ENCODE measurements around the gene TSPAN15.
"Not testable (repeated sequence)": the region's sequence is repeated elsewhere in the genome, so short reads cannot be mapped to it uniquely, and the experiment has no call there.

TSPAN15 gene

GRCh38 chr10:69504576-69505250 lies 53.4 kb downstream of the TSPAN15 start:
- DNase-seq: no peak

- DNase-seq: no peak
Observed at GRCh38 chr10:69505636-69506318, 54.5 kb downstream of the TSPAN15 start.

- DNase-seq: no peak
Observed at GRCh38 chr10:69506487-69506833, 55.2 kb downstream of the TSPAN15 start.

GRCh38 chr10:69506834-69507713 lies 55.8 kb downstream of the TSPAN15 start:
- no peak for DNase-seq

GRCh38 chr10:69508738-69509340 lies 57.6 kb downstream of the TSPAN15 start:
- no peak for DNase-seq

GRCh38 chr10:69512901-69513300 lies 61.6 kb downstream of the TSPAN15 start:
- DNase-seq: no peak

- DNase-seq: no peak
Observed at GRCh38 chr10:69513617-69514016, 62.4 kb downstream of the TSPAN15 start.

- peak; percentile 85 for DNase-seq
Observed at GRCh38 chr10:69515699-69516259, 64.5 kb downstream of the TSPAN15 start.

- peak; percentile 39 for DNase-seq
Observed at GRCh38 chr10:69516316-69516715, 65.1 kb downstream of the TSPAN15 start.

- DNase-seq: no peak
Observed at GRCh38 chr10:69516796-69517195, 65.5 kb downstream of the TSPAN15 start.

GRCh38 chr10:69517271-69517848 lies 66.1 kb downstream of the TSPAN15 start:
- no peak for DNase-seq

GRCh38 chr10:69527961-69528360 lies 76.7 kb downstream of the TSPAN15 start:
- no peak for DNase-seq

- DNase-seq: no peak
Observed at GRCh38 chr10:69533658-69534057, 82.4 kb downstream of the TSPAN15 start.

GRCh38 chr10:69536521-69536920 lies 85.3 kb downstream of the TSPAN15 start:
- not testable (repeated sequence) for DNase-seq

GRCh38 chr10:69537449-69537848 lies 86.2 kb downstream of the TSPAN15 start:
- DNase-seq: no peak

- DNase-seq: no peak
Observed at GRCh38 chr10:69538461-69538860, 87.2 kb downstream of the TSPAN15 start.

- DNase-seq: no peak
Observed at GRCh38 chr10:69541463-69541862, 90.2 kb downstream of the TSPAN15 start.

- no peak for DNase-seq
Observed at GRCh38 chr10:69549959-69550358, 98.7 kb downstream of the TSPAN15 start.

GRCh38 chr10:69552268-69552667 lies 101.0 kb downstream of the TSPAN15 start:
- no peak for DNase-seq

GRCh38 chr10:69553328-69553727 lies 102.1 kb downstream of the TSPAN15 start:
- DNase-seq: no peak

- no peak for DNase-seq
Observed at GRCh38 chr10:69554611-69555010, 103.3 kb downstream of the TSPAN15 start.
